Activated B cell treated with CpG ODN at 0.5 μM for 24 hours (primary cell): ENCODE measurements around the gene CLEC1B. TPM values are rescaled to one million over a fixed set of nuclear protein-coding genes. Genes with fewer than 3 reads are reported as not detected.

Experiments
- ATAC-seq: fragments of 200-7000 bp; cut with Tn5 transposase; one replicate; pipeline ENCODE4 v1.10.0; 2021; ENCODE audit warnings: low read depth, mild to moderate bottlenecking, moderate library complexity
- CTCF ChIA-PET: fragments of 350-600 bp; sonication (Branson Sonifier 250); formaldehyde crosslinking; loops from one replicate; lab custom pipeline; 2021; ENCODE audit warnings: antibody characterized with exemption; lab: Charles Lee
- POLR2A ChIA-PET: fragments of 350-600 bp; sonication (Branson Sonifier 250); formaldehyde crosslinking; loops from one replicate; lab custom pipeline; 2021; ENCODE audit warnings: antibody characterized with exemption; lab: Charles Lee
- DNase-seq: peaks from one replicate; pipeline ENCODE4 v3.0.0; 2022
- H3K27ac Mint-ChIP-seq: one replicate; pipeline ENCODE4 v1.8.0; 2020; ENCODE audit warnings: mixed read lengths
- H3K27me3 Mint-ChIP-seq: one replicate; pipeline ENCODE4 v1.8.0; 2021; ENCODE audit warnings: mixed read lengths
- H3K36me3 Mint-ChIP-seq: one replicate; pipeline ENCODE4 v1.8.0; 2021; ENCODE audit warnings: low read depth, mixed read lengths
- H3K4me1 Mint-ChIP-seq: one replicate; pipeline ENCODE4 v1.8.0; 2021; ENCODE audit warnings: mixed read lengths
- H3K4me3 Mint-ChIP-seq: one replicate; pipeline ENCODE4 v1.8.0; 2020; ENCODE audit warnings: mild to moderate bottlenecking, mixed read lengths
- H3K9me3 Mint-ChIP-seq: one replicate; pipeline ENCODE4 v1.8.0; 2020; ENCODE audit warnings: mixed read lengths
- CTCF ChIP-seq: fragments of 200-600 bp; IDR thresholded peaks from one replicate; pipeline ENCODE4 v1.8.0; 2022; ENCODE audit warnings: antibody characterized with exemption, mild to moderate bottlenecking
- intact Hi-C: fragments of 100-400 bp; cut with micrococcal nuclease; formaldehyde crosslinking; loops from one replicate; pipeline ENCODE4 v1.15.1; 2024
- total RNA-seq: library from RNA; stranded (reverse); gene quantifications from 2 replicates; pipeline ENCODE4 v1.2.3, GENCODE V29; 2022

Gene CLEC1B
- total RNA-seq, result not detected in 2 replicates

- Mint-ChIP-seq H3K4me3 (no peak within 1 kb of the TSS), H3K36me3 (no peaks in the 10 kb centered on the region), H3K4me1 (no peaks in the 10 kb centered on the region), H3K27ac (no peak within 1 kb of the TSS), H3K9me3 (no peaks in the 10 kb centered on the region), H3K27me3 (peaks cover 28% of the 10 kb centered on the region)
- no peak for DNase-seq
- CTCF ChIA-PET, result interaction anchor here (2.0 kb wide), 1 partner anchor 11 kb away, joined by 5 read pairs; the partner anchor contains the start of gene CLEC12B
- intact Hi-C loops, result no loop called here
- POLR2A ChIA-PET, result no interaction called here
- ATAC-seq, result no peak
- TF ChIP-seq CTCF, result no peak
Measured at GRCh38 chr12:9999016-9999415, at the start of gene CLEC1B. TSS of gene CLEC1B (minus strand) at chr12:9999121. CDS start at chr12:9999100, 21 bp downstream.

DNA sequence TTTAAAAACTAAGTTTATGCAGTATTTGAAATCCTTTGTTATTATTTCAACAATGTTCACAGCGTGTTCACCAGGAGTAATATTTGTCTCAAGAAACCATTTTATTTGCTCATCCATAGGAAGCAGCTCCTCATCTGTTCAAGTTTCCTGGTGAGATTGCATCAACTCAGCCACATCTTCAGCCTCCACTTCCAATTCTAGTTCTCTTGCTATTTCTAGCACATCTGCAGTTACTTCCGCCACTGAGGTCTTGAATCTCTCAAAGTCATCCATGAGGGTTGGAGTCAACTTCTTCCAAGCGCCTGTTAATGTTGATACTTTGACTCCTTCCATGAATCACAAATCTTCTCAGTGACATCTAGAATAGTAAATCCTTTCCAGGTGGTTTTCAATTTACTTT lies 49.6 kb upstream of the CLEC1B start:
- intact Hi-C loops, result no loop called here
- Mint-ChIP-seq H3K4me1 (peaks cover 10% of the 10 kb centered on the region), H3K4me3 (no peak overlapping the region), H3K9me3 (peaks cover 3% of the 10 kb centered on the region), H3K27ac (no peak overlapping the region), H3K36me3 (no peaks in the 10 kb centered on the region), H3K27me3 (peaks cover 15% of the 10 kb centered on the region)
- ATAC-seq (no peak), DNase-seq (no peak)
- POLR2A ChIA-PET, result no interaction called here
- CTCF ChIA-PET, result no interaction called here
- no peak for TF ChIP-seq CTCF

- no peaks in the 10 kb centered on the region for H3K36me3 Mint-ChIP-seq
- no peaks in the 10 kb centered on the region for H3K9me3 Mint-ChIP-seq
- CTCF ChIA-PET, result interaction anchor here (0.7 kb wide), 1 partner anchor 26 kb away, joined by 5 read pairs; no protein-coding TSS in a partner anchor
- POLR2A ChIA-PET, result no interaction called here
- DNase-seq, result no peak
- no peak for ATAC-seq
- H3K27ac Mint-ChIP-seq, result no peak overlapping the region
- TF ChIP-seq CTCF, result no peak
- H3K4me3 Mint-ChIP-seq, result no peak overlapping the region
- intact Hi-C loops, result no loop called here
- no peaks in the 10 kb centered on the region for H3K4me1 Mint-ChIP-seq
- H3K27me3 Mint-ChIP-seq, result peaks cover 12% of the 10 kb centered on the region
Measured at GRCh38 chr12:10042167-10042566, 43.2 kb upstream of the CLEC1B start.

DNA sequence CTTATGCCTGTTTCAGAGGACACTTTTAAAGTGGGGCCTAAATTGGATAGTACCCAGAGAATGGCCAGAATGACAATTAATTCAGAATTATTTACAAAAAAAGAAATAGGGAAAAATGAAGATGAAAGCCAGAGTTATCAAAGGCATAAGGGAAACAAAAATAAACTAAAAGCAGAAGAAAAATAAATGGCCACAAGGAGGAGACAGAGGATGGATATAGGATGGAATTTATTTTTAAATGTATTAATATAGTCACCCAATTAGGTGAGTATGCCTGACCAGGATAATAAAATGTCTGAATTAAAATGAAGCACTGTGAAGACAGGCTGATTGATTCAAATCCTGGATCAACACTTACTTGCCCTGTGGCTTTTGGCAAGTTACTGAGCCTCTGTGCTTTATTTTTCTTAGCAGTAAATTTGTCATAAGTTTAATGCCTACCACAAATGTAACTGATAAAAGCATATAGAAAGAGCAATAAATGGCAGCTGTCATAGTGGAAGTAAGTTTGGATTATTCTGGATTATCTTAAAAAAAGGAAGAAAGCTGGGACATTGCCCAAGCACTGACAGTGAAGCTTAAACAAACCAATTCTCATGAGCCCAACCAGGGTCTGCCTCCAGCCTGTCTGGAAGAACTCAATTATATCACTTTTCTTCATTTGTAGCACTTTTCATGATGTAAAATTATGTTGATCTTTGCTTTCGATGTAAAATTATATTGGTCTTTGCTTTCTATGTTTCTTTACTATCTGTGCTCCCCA lies 35.0 kb upstream of the CLEC1B start:
- ChIA-PET CTCF (interaction anchor here (1.0 kb wide), 1 partner anchor 106 kb away, joined by 6 read pairs; no protein-coding TSS in a partner anchor), POLR2A (no interaction called here)
- TF ChIP-seq CTCF, result no peak
- H3K9me3 Mint-ChIP-seq, result no peaks in the 10 kb centered on the region
- peaks cover 4% of the 10 kb centered on the region for H3K27me3 Mint-ChIP-seq
- DNase-seq (no peak), ATAC-seq (no peak)
- H3K27ac Mint-ChIP-seq, result no peak overlapping the region
- H3K4me1 Mint-ChIP-seq, result no peaks in the 10 kb centered on the region
- H3K4me3 Mint-ChIP-seq, result no peak overlapping the region
- intact Hi-C loops, result loop anchor here (1.0 kb wide), 1 partner anchor 106 kb away; no protein-coding TSS in a partner anchor
- no peaks in the 10 kb centered on the region for H3K36me3 Mint-ChIP-seq

- intact Hi-C loops, result no loop called here
- CTCF ChIA-PET, result no interaction called here
Measured at GRCh38 chr12:10031771-10032175, 32.9 kb upstream of the CLEC1B start.

More at GRCh38 chr12:10031771-10032175, 32.9 kb upstream of the CLEC1B start:
- no peak overlapping the region for H3K27ac Mint-ChIP-seq
- no peak for ATAC-seq
- no peak overlapping the region for H3K4me3 Mint-ChIP-seq
- H3K9me3 Mint-ChIP-seq, result no peaks in the 10 kb centered on the region
- no peak for DNase-seq
- no peaks in the 10 kb centered on the region for H3K36me3 Mint-ChIP-seq
- no peak for TF ChIP-seq CTCF
- peaks cover 7% of the 10 kb centered on the region for H3K27me3 Mint-ChIP-seq
- POLR2A ChIA-PET, result no interaction called here
- H3K4me1 Mint-ChIP-seq, result no peaks in the 10 kb centered on the region
